GM18909 (cell line): ENCODE data around the gene SLC12A5.
"Not testable (repeated sequence)": the region's sequence is repeated elsewhere in the genome, so short reads cannot be mapped to it uniquely, and the experiment has no call there.

Source experiments
- ATAC-seq: cut with Tn5 transposase; IDR thresholded peaks from one replicate; pipeline ENCODE4 v1.9.1; 2021; ENCODE audit warnings: mild to moderate bottlenecking; ENCODE audit not compliant: unreplicated experiment, poor library complexity

SLC12A5 gene

DNA sequence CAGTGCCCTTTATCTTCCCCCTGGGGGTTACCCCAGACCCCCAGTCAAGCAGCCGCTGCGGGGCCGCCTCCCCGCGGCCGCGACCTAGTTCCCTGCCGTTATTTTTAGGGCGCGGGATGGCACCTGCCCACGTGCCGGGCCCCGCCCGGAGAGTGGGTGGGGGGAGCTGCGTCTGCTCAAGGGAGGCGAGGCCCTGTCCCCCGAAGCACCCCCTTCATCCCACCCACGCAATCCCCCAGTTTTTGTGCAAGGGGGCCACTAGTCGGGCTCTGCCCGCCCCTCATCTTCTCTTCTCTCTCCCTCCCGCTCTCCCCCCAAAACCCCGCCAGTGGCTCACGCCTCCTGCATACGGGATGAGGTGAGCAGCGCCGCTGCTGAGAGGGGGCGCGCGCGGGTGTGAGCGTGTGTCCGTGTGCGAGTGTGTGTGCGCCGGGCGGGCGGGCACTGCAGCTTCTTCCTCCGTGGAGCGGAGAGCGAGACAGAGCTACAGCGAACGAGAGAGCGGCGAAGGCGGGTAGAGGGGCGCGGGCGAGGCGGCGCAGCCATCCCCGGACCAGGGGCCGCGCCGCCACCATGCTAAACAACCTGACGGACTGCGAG lies at the start of gene SLC12A5:
Gene SLC12A5, plus strand, starts transcription at position 444 of the 600 bp plus-strand sequence. Its CDS starts 130 bp downstream, at position 574.
- no peak for ATAC-seq

GRCh38 chr20:45981261-45981660 lies 47.8 kb upstream of the SLC12A5 start:
- ATAC-seq: no peak

- ATAC-seq: no peak
These were observed 45.7 kb upstream of the SLC12A5 start for GRCh38 chr20:45983279-45983743.

- no peak for ATAC-seq
These were observed 43.4 kb upstream of the SLC12A5 start for GRCh38 chr20:45985573-45985972.

GRCh38 chr20:45987108-45987780 lies 41.8 kb upstream of the SLC12A5 start:
- ATAC-seq: no peak

- not testable (repeated sequence) for ATAC-seq
These were observed 40.2 kb upstream of the SLC12A5 start for GRCh38 chr20:45988830-45989229.

GRCh38 chr20:45991616-45992015 lies 37.4 kb upstream of the SLC12A5 start:
- no peak for ATAC-seq

- no peak for ATAC-seq
These were observed 35.6 kb upstream of the SLC12A5 start for GRCh38 chr20:45993197-45993951.

GRCh38 chr20:45994761-45995493 lies 34.1 kb upstream of the SLC12A5 start:
- no peak for ATAC-seq

- ATAC-seq: not testable (repeated sequence)
These were observed 33.4 kb upstream of the SLC12A5 start for GRCh38 chr20:45995495-45996097.

GRCh38 chr20:45997187-45997586 lies 31.8 kb upstream of the SLC12A5 start:
- ATAC-seq: no peak

GRCh38 chr20:45998337-45998736 lies 30.7 kb upstream of the SLC12A5 start:
- ATAC-seq: no peak

DNA sequence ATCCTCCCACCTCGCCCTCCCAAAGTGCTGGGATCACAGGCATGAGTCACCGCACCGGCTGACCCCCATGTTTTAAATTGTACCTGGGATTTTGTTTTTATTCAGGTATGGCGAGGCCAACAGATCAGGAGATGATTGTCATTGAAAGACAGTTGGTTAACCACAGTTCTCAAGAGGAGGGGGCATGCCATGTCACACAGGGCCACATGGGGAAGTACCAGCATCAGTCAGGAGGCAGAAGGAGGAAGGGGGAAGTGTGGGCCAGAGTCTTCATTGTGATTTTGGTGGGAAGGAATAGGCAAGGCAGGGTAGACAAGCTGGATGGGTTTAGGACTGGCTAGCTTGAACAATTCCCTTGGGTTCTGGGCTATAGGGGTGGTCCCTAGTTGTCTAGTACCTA lies 30.3 kb upstream of the SLC12A5 start:
- no peak for ATAC-seq

DNA sequence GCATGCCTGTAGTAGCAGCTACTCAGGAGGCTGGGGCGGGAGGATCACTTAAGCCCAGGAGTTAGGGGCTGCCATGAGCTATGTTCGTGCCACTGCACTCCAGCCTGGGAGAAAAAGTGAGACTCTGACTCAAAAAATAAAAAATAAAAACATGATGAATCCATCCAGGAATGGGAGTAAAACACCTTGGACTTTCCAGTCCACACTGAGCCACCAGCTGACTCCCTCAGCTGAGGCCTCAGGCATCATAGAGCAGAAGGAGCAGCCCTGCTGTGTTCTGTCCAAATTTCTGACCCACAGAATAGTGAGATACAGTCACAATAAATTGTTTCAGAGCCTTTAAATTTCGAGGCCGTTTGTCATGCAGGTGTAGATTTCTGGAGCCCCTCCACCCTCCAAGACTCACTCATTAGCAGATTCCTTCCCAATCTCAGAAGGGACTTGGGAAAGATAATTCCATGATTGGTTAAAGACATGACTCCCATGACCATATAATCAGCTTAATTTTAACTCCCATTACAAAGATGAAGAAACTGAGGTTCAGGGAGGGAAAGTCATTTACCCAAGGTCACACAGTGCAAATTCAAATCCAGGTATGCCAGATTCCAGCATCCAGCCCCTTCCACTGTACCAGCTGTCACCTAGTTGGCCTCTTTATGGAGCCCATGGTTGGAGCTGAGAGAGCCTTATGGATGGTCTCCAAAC lies 29.3 kb upstream of the SLC12A5 start:
- ATAC-seq: no peak

- ATAC-seq: no peak
These were observed 28.6 kb upstream of the SLC12A5 start for GRCh38 chr20:46000262-46000996.

DNA sequence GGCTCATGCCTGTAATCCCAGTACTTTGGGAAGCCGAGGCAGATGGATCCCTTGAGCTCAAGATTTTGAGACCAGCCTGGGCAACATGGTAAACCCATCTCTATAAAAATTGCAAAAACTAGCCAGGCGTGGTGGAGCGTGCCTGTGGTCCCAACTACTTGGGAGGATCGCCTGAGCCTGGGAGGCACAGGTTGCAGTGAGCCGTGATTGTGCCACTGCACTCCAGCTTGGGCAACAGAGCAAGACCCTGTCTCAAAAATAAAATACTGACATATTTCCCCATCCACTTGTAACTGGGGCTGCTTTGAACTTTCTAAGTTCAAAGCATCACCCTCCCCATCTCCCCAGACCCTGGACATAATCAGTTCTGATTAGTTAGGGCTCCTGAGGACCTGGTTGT lies 27.5 kb upstream of the SLC12A5 start:
- ATAC-seq: no peak

DNA sequence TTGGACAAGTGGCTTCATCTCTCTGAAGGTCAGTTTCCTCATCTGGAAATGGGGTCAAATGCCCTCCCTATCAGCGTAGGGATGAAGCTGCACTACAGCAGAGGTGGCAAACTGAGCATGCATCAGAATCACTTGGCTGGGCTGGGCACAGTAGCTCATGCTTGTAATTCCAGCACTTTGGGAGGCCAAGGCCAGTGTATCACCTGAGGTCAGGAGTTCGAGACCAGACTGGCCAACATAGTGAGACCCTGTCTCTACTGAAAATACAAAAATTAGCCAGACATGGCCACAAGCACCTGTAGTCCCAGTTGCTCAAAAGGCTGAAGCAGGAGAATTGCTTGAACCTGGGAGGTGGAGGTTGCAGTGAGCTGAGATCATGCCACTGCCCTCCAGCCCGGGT lies 27.0 kb upstream of the SLC12A5 start:
- no peak for ATAC-seq

GRCh38 chr20:46004187-46004586 lies 24.8 kb upstream of the SLC12A5 start:
- ATAC-seq: no peak

GRCh38 chr20:46004889-46005473 lies 24.0 kb upstream of the SLC12A5 start:
- ATAC-seq: no peak
